Uterus (tissue), 2 donors: Measurements from ENCODE around the gene CYP26C1.

ENCODE experiments used
- POLR2A ChIP-seq, 2 donors: fragments of 450-650 bp; IDR thresholded peaks; one replicate each; pipeline ENCODE4 v1.6.1; 2016; ENCODE audit warnings: antibody characterized with exemption in 2 of 2, mild to moderate bottlenecking in 1 of 2, moderate library complexity in 1 of 2
- TF ChIP-seq, protein P1 (sequence below), 4 experiments: fragments of 200-600 bp in 2 of 4; fragments of 450-650 bp in 2 of 4; sonication (generic) in 2 of 4; IDR thresholded peaks; one replicate each; pipeline ENCODE4 v1.5.1; 2016 to 2019; ENCODE audit warnings: antibody characterized with exemption in 4 of 4, mild to moderate bottlenecking in 2 of 4, moderate library complexity in 1 of 4

DNA sequence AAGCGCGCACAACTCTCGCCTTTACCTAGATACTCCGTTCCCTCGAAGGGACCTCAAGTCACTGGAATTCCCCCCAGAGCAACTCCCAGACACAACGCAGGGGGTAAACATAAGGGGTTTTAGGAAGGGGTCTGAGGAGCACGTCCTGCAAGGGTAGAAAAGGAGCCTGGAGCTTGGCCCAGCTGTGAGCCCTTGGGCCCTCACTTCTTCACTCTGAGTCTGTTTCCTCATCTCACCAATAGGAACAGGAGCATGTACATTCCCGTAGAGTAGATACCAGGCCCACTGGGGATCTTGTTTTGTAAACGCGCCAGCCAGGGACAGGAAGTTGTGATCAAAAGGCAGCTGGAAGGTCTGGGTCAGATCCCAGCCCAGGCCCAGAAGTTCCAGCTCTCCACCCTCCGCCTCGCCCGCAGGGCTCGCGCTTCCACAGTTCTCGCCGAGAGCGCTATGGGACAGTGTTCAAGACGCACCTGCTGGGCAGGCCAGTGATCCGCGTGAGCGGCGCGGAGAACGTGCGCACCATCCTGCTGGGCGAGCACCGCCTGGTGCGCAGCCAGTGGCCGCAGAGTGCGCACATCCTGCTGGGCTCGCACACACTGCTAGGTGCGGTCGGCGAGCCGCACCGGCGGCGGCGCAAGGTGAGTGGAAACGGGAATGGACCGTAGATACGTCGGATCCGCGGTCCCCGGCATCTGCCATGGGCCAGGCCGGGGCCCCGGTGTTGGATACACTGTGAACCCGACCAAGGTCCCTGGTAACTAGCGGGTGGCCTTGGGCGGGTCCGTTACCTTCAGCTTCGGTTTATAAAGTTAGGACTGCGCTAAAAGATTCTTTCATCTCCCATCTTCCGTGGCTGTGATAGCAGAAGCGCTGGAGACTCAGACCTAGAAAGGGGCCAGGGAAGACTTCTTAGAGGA lies 1.3 kb downstream of the CYP26C1 start:
- TF ChIP-seq, protein P1, sequence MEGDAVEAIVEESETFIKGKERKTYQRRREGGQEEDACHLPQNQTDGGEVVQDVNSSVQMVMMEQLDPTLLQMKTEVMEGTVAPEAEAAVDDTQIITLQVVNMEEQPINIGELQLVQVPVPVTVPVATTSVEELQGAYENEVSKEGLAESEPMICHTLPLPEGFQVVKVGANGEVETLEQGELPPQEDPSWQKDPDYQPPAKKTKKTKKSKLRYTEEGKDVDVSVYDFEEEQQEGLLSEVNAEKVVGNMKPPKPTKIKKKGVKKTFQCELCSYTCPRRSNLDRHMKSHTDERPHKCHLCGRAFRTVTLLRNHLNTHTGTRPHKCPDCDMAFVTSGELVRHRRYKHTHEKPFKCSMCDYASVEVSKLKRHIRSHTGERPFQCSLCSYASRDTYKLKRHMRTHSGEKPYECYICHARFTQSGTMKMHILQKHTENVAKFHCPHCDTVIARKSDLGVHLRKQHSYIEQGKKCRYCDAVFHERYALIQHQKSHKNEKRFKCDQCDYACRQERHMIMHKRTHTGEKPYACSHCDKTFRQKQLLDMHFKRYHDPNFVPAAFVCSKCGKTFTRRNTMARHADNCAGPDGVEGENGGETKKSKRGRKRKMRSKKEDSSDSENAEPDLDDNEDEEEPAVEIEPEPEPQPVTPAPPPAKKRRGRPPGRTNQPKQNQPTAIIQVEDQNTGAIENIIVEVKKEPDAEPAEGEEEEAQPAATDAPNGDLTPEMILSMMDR (IDR thresholded peaks at IDR 0.05): no peak
- TF ChIP-seq POLR2A (IDR thresholded peaks at IDR 0.05): no peak
